ENCODE measurements around the gene FOXA1.

DNA sequence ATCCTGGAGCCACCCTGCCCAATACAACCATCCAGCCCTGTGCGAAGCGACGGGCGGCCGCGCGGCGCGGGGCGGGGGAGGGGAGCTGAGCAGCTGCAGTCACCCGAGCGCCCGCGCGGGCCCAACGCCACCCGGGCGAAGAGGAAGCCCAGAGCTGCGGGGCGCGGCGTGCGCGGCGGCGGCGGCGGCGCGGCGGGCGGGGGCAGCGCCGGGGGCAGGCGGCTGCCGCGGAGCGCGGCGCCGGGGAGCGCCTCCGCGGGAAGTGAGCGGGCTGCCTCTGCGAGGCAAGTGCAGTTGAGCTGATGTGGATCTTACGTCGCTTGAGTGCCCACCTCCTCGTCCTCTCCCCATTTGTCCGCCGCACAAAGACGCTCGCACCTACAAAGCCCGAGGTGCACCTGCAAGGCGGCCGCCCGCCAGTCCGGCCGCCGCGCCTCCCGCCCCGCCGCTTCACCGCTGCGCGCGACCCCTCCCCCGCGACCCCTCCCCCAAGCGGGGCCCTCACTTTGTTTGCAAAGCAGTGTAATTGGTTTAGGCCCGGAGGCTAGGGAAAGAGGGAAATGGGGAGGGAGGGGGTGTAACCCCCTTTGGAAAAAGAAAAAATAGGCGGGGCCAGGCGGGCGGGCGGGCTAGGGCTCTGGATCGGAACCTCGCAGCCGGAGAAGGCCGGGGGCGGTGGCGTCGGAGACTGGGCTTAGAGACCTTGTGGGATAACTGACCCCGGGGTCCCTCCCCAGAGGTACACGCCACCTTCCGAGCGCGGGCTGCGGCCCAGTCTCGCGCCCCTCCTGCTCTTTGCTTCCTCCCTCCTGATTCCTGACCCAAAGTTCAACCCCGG lies at the start of gene FOXA1, which contains the start of gene TTC6:
- no peak for TF ChIP-seq POLR2A (IDR thresholded peaks at IDR 0.05)
- TF ChIP-seq, protein P1, sequence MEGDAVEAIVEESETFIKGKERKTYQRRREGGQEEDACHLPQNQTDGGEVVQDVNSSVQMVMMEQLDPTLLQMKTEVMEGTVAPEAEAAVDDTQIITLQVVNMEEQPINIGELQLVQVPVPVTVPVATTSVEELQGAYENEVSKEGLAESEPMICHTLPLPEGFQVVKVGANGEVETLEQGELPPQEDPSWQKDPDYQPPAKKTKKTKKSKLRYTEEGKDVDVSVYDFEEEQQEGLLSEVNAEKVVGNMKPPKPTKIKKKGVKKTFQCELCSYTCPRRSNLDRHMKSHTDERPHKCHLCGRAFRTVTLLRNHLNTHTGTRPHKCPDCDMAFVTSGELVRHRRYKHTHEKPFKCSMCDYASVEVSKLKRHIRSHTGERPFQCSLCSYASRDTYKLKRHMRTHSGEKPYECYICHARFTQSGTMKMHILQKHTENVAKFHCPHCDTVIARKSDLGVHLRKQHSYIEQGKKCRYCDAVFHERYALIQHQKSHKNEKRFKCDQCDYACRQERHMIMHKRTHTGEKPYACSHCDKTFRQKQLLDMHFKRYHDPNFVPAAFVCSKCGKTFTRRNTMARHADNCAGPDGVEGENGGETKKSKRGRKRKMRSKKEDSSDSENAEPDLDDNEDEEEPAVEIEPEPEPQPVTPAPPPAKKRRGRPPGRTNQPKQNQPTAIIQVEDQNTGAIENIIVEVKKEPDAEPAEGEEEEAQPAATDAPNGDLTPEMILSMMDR (IDR thresholded peaks at IDR 0.05) = no peak
